HEK293 (cell line): ENCODE measurements around the gene PTPN9.
A peak's percentile ranks its signal among the peaks of the same experiment; 100 is the strongest.

Experiments
- BCL6B ChIP-seq: fragments of 450-650 bp; formaldehyde crosslinking; IDR thresholded peaks from 2 replicates; pipeline ENCODE4 v1.5.1; 2017; ENCODE audit warnings: missing biosample characterization, missing genetic modification characterization
- KLF8 ChIP-seq: fragments of 450-650 bp; formaldehyde crosslinking; IDR thresholded peaks from 2 replicates; pipeline ENCODE4 v1.5.1; 2016; ENCODE audit warnings: missing biosample characterization, missing genetic modification characterization
- PBX3 ChIP-seq: sonication (generic); formaldehyde crosslinking; IDR thresholded peaks from 2 replicates; pipeline ENCODE4 v1.8.1; 2022; ENCODE audit warnings: mild to moderate bottlenecking, moderate library complexity, missing genetic modification reagents
- SP7 ChIP-seq: fragments of 450-650 bp; formaldehyde crosslinking; IDR thresholded peaks from 2 replicates; pipeline ENCODE4 v1.5.1; 2016; ENCODE audit warnings: missing biosample characterization, missing genetic modification characterization
- WT1 ChIP-seq: fragments of 450-650 bp; formaldehyde crosslinking; IDR thresholded peaks from 2 replicates; pipeline ENCODE4 v1.5.1; 2016; ENCODE audit warnings: missing biosample characterization, missing genetic modification characterization
- ZBTB17 ChIP-seq: fragments of 450-650 bp; formaldehyde crosslinking; IDR thresholded peaks from 2 replicates; pipeline ENCODE4 v1.5.1; 2016; ENCODE audit warnings: missing biosample characterization, missing genetic modification characterization
- ZBTB6 ChIP-seq: fragments of 450-650 bp; formaldehyde crosslinking; IDR thresholded peaks from 2 replicates; pipeline ENCODE4 v1.5.1; 2017; ENCODE audit warnings: missing biosample characterization, missing genetic modification characterization
- ZEB2 ChIP-seq: fragments of 450-650 bp; formaldehyde crosslinking; IDR thresholded peaks from 2 replicates; pipeline ENCODE4 v1.5.1; 2016; ENCODE audit warnings: missing biosample characterization, missing genetic modification characterization
- ZFHX2 ChIP-seq: fragments of 450-650 bp; formaldehyde crosslinking; conservative IDR thresholded peaks from 2 replicates; pipeline ENCODE4 v1.5.1; 2016; ENCODE audit warnings: missing biosample characterization, missing genetic modification characterization
- ZFP37 ChIP-seq: fragments of 450-650 bp; formaldehyde crosslinking; IDR thresholded peaks from 2 replicates; pipeline ENCODE4 v1.5.1; 2016; ENCODE audit warnings: missing biosample characterization, missing genetic modification characterization
- ZFP69B ChIP-seq: fragments of 450-650 bp; formaldehyde crosslinking; IDR thresholded peaks from 2 replicates; pipeline ENCODE4 v1.5.1; 2016; ENCODE audit warnings: missing biosample characterization, missing genetic modification characterization
- ZNF121 ChIP-seq: fragments of 450-650 bp; formaldehyde crosslinking; IDR thresholded peaks from 2 replicates; pipeline ENCODE4 v1.5.1; 2016; ENCODE audit warnings: missing biosample characterization, missing genetic modification characterization
- ZNF174 ChIP-seq: fragments of 450-650 bp; formaldehyde crosslinking; IDR thresholded peaks from 2 replicates; pipeline ENCODE4 v1.5.0; 2017; ENCODE audit warnings: missing biosample characterization, mild to moderate bottlenecking, missing genetic modification characterization
- ZNF26 ChIP-seq: fragments of 450-650 bp; formaldehyde crosslinking; IDR thresholded peaks from 2 replicates; pipeline ENCODE4 v1.5.1; 2016; ENCODE audit warnings: missing biosample characterization, missing genetic modification characterization
- ZNF280D ChIP-seq: fragments of 450-650 bp; formaldehyde crosslinking; IDR thresholded peaks from 2 replicates; pipeline ENCODE4 v1.5.1; 2016; ENCODE audit warnings: missing biosample characterization, missing genetic modification characterization
- ZNF292 ChIP-seq: fragments of 450-650 bp; formaldehyde crosslinking; IDR thresholded peaks from 2 replicates; pipeline ENCODE4 v1.5.1; 2016; ENCODE audit warnings: low read depth, missing biosample characterization, missing genetic modification characterization, borderline replicate concordance
- ZNF341 ChIP-seq: fragments of 450-650 bp; formaldehyde crosslinking; IDR thresholded peaks from 2 replicates; pipeline ENCODE4; 2016; ENCODE audit warnings: low read depth, missing biosample characterization, missing genetic modification characterization
- ZNF37A ChIP-seq: fragments of 450-650 bp; IDR thresholded peaks from 2 replicates; pipeline ENCODE4 v1.5.1; 2018; ENCODE audit warnings: missing biosample characterization, missing genetic modification characterization
- ZNF433 ChIP-seq: fragments of 450-650 bp; formaldehyde crosslinking; IDR thresholded peaks from 2 replicates; pipeline ENCODE4 v1.5.1; 2016; ENCODE audit warnings: missing biosample characterization, missing genetic modification characterization, low read depth
- ZNF473 ChIP-seq: fragments of 450-650 bp; formaldehyde crosslinking; IDR thresholded peaks from 2 replicates; pipeline ENCODE4 v1.5.1; 2017; ENCODE audit warnings: missing biosample characterization, missing genetic modification characterization
- ZNF530 ChIP-seq: fragments of 450-650 bp; formaldehyde crosslinking; IDR thresholded peaks from 2 replicates; pipeline ENCODE4 v1.5.1; 2016; ENCODE audit warnings: low read depth, missing biosample characterization, missing genetic modification characterization
- ZNF626 ChIP-seq: fragments of 450-650 bp; sonication (Bioruptor Pico); formaldehyde crosslinking; IDR thresholded peaks from 2 replicates; pipeline ENCODE4 v1.5.1; 2018; ENCODE audit warnings: missing biosample characterization, missing genetic modification characterization, inconsistent platforms
- ZNF704 ChIP-seq: fragments of 450-650 bp; formaldehyde crosslinking; IDR thresholded peaks from 2 replicates; pipeline ENCODE4 v1.5.1; 2016; ENCODE audit warnings: missing biosample characterization, missing genetic modification characterization
- ZNF707 ChIP-seq: fragments of 450-650 bp; formaldehyde crosslinking; IDR thresholded peaks from 2 replicates; pipeline ENCODE4 v1.5.1; 2016; ENCODE audit warnings: missing biosample characterization, missing genetic modification characterization
- ZNF792 ChIP-seq: fragments of 450-650 bp; formaldehyde crosslinking; IDR thresholded peaks from 2 replicates; pipeline ENCODE4 v1.5.1; 2016; ENCODE audit warnings: missing biosample characterization, missing genetic modification characterization
- ZXDB ChIP-seq: fragments of 450-650 bp; formaldehyde crosslinking; IDR thresholded peaks from 2 replicates; pipeline ENCODE4 v1.5.1; 2016; ENCODE audit warnings: missing biosample characterization, missing genetic modification characterization
- TF ChIP-seq, protein P1 (sequence below): fragments of 450-650 bp; formaldehyde crosslinking; optimal IDR thresholded peaks from 2 replicates; pipeline ENCODE3; 2016; ENCODE audit warnings: missing biosample characterization, mild to moderate bottlenecking, missing genetic modification characterization

PTPN9 gene

GRCh38 chr15:75450307-75451201 is 128.6 kb downstream of the PTPN9 start (continued):
- TF ChIP-seq ZNF792 (tag by site-specific recombination) (no peak), BCL6B (no peak), ZFP37 (tag by site-specific recombination) (no peak), ZBTB6 (tag by site-specific recombination) (no peak; the same call in 1 of the 2 replicates), ZNF280D (no peak), ZNF626 (no peak), PBX3 (no peak), KLF8 (tag by site-specific recombination) (peak; percentile 90), WT1 (tag by site-specific recombination) (peak; percentile 82), ZNF341 (peak; percentile 93), ZFHX2 (tag by site-specific recombination) (no peak; the same call in 1 of the 2 replicates), ZNF433 (tag by site-specific recombination) (no peak), ZNF37A (tag by site-specific recombination) (no peak), ZNF530 (tag by site-specific recombination) (no peak), ZNF704 (tag by site-specific recombination) (no peak), ZXDB (tag by site-specific recombination) (peak; percentile 100), ZBTB17 (peak; percentile 99), ZNF121 (tag by site-specific recombination) (no peak), ZNF473 (tag by site-specific recombination) (no peak), ZFP69B (peak; percentile 32; the same call in 1 of the 2 replicates), ZNF707 (tag by site-specific recombination) (no peak), ZNF174 (no peak), ZNF26 (tag by site-specific recombination) (no peak), SP7 (tag by site-specific recombination) (peak; percentile 93), ZNF292 (tag by site-specific recombination) (no peak), ZEB2 (tag by site-specific recombination) (peak; percentile 98)
- TF ChIP-seq, protein P1, sequence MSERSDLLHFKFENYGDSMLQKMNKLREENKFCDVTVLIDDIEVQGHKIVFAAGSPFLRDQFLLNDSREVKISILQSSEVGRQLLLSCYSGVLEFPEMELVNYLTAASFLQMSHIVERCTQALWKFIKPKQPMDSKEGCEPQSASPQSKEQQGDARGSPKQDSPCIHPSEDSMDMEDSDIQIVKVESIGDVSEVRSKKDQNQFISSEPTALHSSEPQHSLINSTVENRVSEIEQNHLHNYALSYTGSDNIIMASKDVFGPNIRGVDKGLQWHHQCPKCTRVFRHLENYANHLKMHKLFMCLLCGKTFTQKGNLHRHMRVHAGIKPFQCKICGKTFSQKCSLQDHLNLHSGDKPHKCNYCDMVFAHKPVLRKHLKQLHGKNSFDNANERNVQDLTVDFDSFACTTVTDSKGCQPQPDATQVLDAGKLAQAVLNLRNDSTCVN (tag by site-specific recombination), result peak; percentile 68
